ENCODE measurements around the gene PLXNA4.

GRCh38 chr7:132368246-132368900 is 207.9 kb downstream of the PLXNA4 start:
- TF ChIP-seq CTCF (IDR thresholded peaks at IDR 0.05; ENCODE audit: low read depth, low read length, poor library complexity, severe bottlenecking) (no peak), EZH2phosphoT487 (IDR thresholded peaks at IDR 0.05; ENCODE audit: borderline replicate concordance, low read length) (no peak)

Data from DOHH2 (cell line).